ELF-1 (cell line): ENCODE data around the gene FKBP1C.

Experiments
- DNase-seq: peaks from one replicate; pipeline ENCODE4 v3.0.0-alpha.2; 2016; ENCODE audit warnings: low read depth, low spot score

FKBP1C gene

GRCh38 chr6:63261820-63262219, 50.6 kb downstream of the FKBP1C start:
- no peak for DNase-seq
